ENCODE results near the gene MIOS. TPM values are rescaled to one million over a fixed set of nuclear protein-coding genes. Genes with fewer than 3 reads are reported as not detected.

Gene MIOS
- total and polyA plus RNA-seq, 4 donors = 6.3 to 23.2 (median 19.5) TPM

GRCh38 chr7:7614018-7614741, 47.5 kb downstream of the MIOS start:
- 64 to 69% methylated on average over 4 of the region's 4 CpGs for WGBS, 2 donors
- no peak overlapping the region for H3K27ac ChIP-seq (ENCODE audit: low read depth in 1 of 2, low read length in 2 of 2)
- H3K4me1 ChIP-seq (ENCODE audit: control insufficient read depth in 1 of 2, insufficient read depth in 2 of 2, low read length in 2 of 2) = no peaks in the 10 kb centered on the region
- DNase-seq (no peak), ATAC-seq (ENCODE audit: low FRiP score) (no peak)
- no peak overlapping the region for H3K4me3 ChIP-seq (ENCODE audit: low read length in 2 of 2)
- no peaks in the 10 kb centered on the region for H3K9me3 ChIP-seq (ENCODE audit: control insufficient read depth, low read length)
- intact Hi-C loops (cut with DNase I) = no loop called here
- H3K27me3 ChIP-seq (ENCODE audit: control insufficient read depth in 1 of 2, insufficient read depth in 2 of 2, low read length in 1 of 2) = no peaks in the 10 kb centered on the region
- no peaks in the 10 kb centered on the region for H3K36me3 ChIP-seq (ENCODE audit: control insufficient read depth in 1 of 2, insufficient read depth in 2 of 2, low read length in 1 of 2)

- H3K27me3 ChIP-seq (ENCODE audit: control insufficient read depth in 1 of 2, insufficient read depth in 2 of 2, low read length in 1 of 2) = no peaks in the 10 kb centered on the region
- WGBS, 2 donors = 67 to 75% methylated on average over 3 of the region's 3 CpGs
- H3K27ac ChIP-seq (ENCODE audit: low read depth in 1 of 2, low read length in 2 of 2) = no peak overlapping the region
- H3K4me3 ChIP-seq (ENCODE audit: low read length in 2 of 2) = no peak overlapping the region
- H3K9me3 ChIP-seq (ENCODE audit: control insufficient read depth, low read length) = no peaks in the 10 kb centered on the region
- no peaks in the 10 kb centered on the region for H3K4me1 ChIP-seq (ENCODE audit: control insufficient read depth in 1 of 2, insufficient read depth in 2 of 2, low read length in 2 of 2)
- DNase-seq (no peak), ATAC-seq (ENCODE audit: low FRiP score) (no peak)
- intact Hi-C loops (cut with DNase I) = no loop called here
- H3K36me3 ChIP-seq (ENCODE audit: control insufficient read depth in 1 of 2, insufficient read depth in 2 of 2, low read length in 1 of 2) = no peaks in the 10 kb centered on the region
Measured at GRCh38 chr7:7617550-7617949, 50.9 kb downstream of the MIOS start.

GRCh38 chr7:7618410-7618809, 51.7 kb downstream of the MIOS start:
- H3K4me3 ChIP-seq (ENCODE audit: low read length in 2 of 2) = no peak overlapping the region
- WGBS, 2 donors = 92 to 95% methylated on average over 1 of the region's 1 CpG
- no peak for DNase-seq
- no peak for ATAC-seq (ENCODE audit: low FRiP score)
- H3K4me1 ChIP-seq (ENCODE audit: control insufficient read depth in 1 of 2, insufficient read depth in 2 of 2, low read length in 2 of 2) = no peaks in the 10 kb centered on the region
- intact Hi-C loops (cut with DNase I) = no loop called here
- no peaks in the 10 kb centered on the region for H3K36me3 ChIP-seq (ENCODE audit: control insufficient read depth in 1 of 2, insufficient read depth in 2 of 2, low read length in 1 of 2)
- H3K27me3 ChIP-seq (ENCODE audit: control insufficient read depth in 1 of 2, insufficient read depth in 2 of 2, low read length in 1 of 2) = no peaks in the 10 kb centered on the region
- H3K9me3 ChIP-seq (ENCODE audit: control insufficient read depth, low read length) = no peaks in the 10 kb centered on the region
- no peak overlapping the region for H3K27ac ChIP-seq (ENCODE audit: low read depth in 1 of 2, low read length in 2 of 2)

GRCh38 chr7:7620236-7620635, 53.6 kb downstream of the MIOS start:
- Histone ChIP-seq H3K4me1 (ENCODE audit: control insufficient read depth in 1 of 2, insufficient read depth in 2 of 2, low read length in 2 of 2) (no peaks in the 10 kb centered on the region), H3K27ac (ENCODE audit: low read depth in 1 of 2, low read length in 2 of 2) (no peak overlapping the region), H3K9me3 (ENCODE audit: control insufficient read depth, low read length) (no peaks in the 10 kb centered on the region), H3K27me3 (ENCODE audit: control insufficient read depth in 1 of 2, insufficient read depth in 2 of 2, low read length in 1 of 2) (no peaks in the 10 kb centered on the region), H3K36me3 (ENCODE audit: control insufficient read depth in 1 of 2, insufficient read depth in 2 of 2, low read length in 1 of 2) (no peaks in the 10 kb centered on the region), H3K4me3 (ENCODE audit: low read length in 2 of 2) (no peak overlapping the region)
- WGBS, 2 donors = 97% methylated on average over 1 of the region's 1 CpG
- no peak for DNase-seq
- intact Hi-C loops (cut with DNase I) = no loop called here
- no peak for ATAC-seq (ENCODE audit: low FRiP score)

GRCh38 chr7:7620644-7621210, 54.0 kb downstream of the MIOS start:
- no peak for ATAC-seq (ENCODE audit: low FRiP score)
- intact Hi-C loops (cut with DNase I) = no loop called here
- H3K27ac ChIP-seq (ENCODE audit: low read depth in 1 of 2, low read length in 2 of 2) = no peak overlapping the region
- H3K27me3 ChIP-seq (ENCODE audit: control insufficient read depth in 1 of 2, insufficient read depth in 2 of 2, low read length in 1 of 2) = no peaks in the 10 kb centered on the region
- H3K4me3 ChIP-seq (ENCODE audit: low read length in 2 of 2) = no peak overlapping the region
- H3K4me1 ChIP-seq (ENCODE audit: control insufficient read depth in 1 of 2, insufficient read depth in 2 of 2, low read length in 2 of 2) = no peaks in the 10 kb centered on the region
- no peaks in the 10 kb centered on the region for H3K36me3 ChIP-seq (ENCODE audit: control insufficient read depth in 1 of 2, insufficient read depth in 2 of 2, low read length in 1 of 2)
- no peaks in the 10 kb centered on the region for H3K9me3 ChIP-seq (ENCODE audit: control insufficient read depth, low read length)
- DNase-seq = no peak

GRCh38 chr7:7628476-7628875, 61.8 kb downstream of the MIOS start:
- Histone ChIP-seq H3K36me3 (ENCODE audit: control insufficient read depth in 1 of 2, insufficient read depth in 2 of 2, low read length in 1 of 2) (no peaks in the 10 kb centered on the region), H3K4me1 (ENCODE audit: control insufficient read depth in 1 of 2, insufficient read depth in 2 of 2, low read length in 2 of 2) (no peaks in the 10 kb centered on the region), H3K9me3 (ENCODE audit: control insufficient read depth, low read length) (no peaks in the 10 kb centered on the region), H3K4me3 (ENCODE audit: low read length in 2 of 2) (no peak overlapping the region), H3K27me3 (ENCODE audit: control insufficient read depth in 1 of 2, insufficient read depth in 2 of 2, low read length in 1 of 2) (no peaks in the 10 kb centered on the region), H3K27ac (ENCODE audit: low read depth in 1 of 2, low read length in 2 of 2) (no peak overlapping the region)
- 73 to 87% methylated on average over 1 of the region's 1 CpG for WGBS, 2 donors
- DNase-seq = no peak
- no peak for ATAC-seq (ENCODE audit: low FRiP score)
- intact Hi-C loops (cut with DNase I) = no loop called here

- intact Hi-C loops (cut with DNase I) = no loop called here
- 96 to 98% methylated on average over 1 of the region's 1 CpG for WGBS, 2 donors
- Histone ChIP-seq H3K4me1 (ENCODE audit: control insufficient read depth in 1 of 2, insufficient read depth in 2 of 2, low read length in 2 of 2) (no peaks in the 10 kb centered on the region), H3K4me3 (ENCODE audit: low read length in 2 of 2) (no peak overlapping the region), H3K27me3 (ENCODE audit: control insufficient read depth in 1 of 2, insufficient read depth in 2 of 2, low read length in 1 of 2) (no peaks in the 10 kb centered on the region), H3K27ac (ENCODE audit: low read depth in 1 of 2, low read length in 2 of 2) (no peak overlapping the region), H3K36me3 (ENCODE audit: control insufficient read depth in 1 of 2, insufficient read depth in 2 of 2, low read length in 1 of 2) (no peaks in the 10 kb centered on the region), H3K9me3 (ENCODE audit: control insufficient read depth, low read length) (no peaks in the 10 kb centered on the region)
- ATAC-seq (ENCODE audit: low FRiP score) (no peak), DNase-seq (no peak)
Measured at GRCh38 chr7:7630626-7631329, 64.1 kb downstream of the MIOS start.

GRCh38 chr7:7639421-7639820, 72.7 kb downstream of the MIOS start:
- Histone ChIP-seq H3K27ac (ENCODE audit: low read depth in 1 of 2, low read length in 2 of 2) (peak overlapping the region in 1 of 2 donors; percentile 3), H3K4me3 (ENCODE audit: low read length in 2 of 2) (peak overlapping the region; percentile 46 to 82), H3K27me3 (ENCODE audit: control insufficient read depth in 1 of 2, insufficient read depth in 2 of 2, low read length in 1 of 2) (no peaks in the 10 kb centered on the region), H3K36me3 (ENCODE audit: control insufficient read depth in 1 of 2, insufficient read depth in 2 of 2, low read length in 1 of 2) (no peaks in the 10 kb centered on the region), H3K9me3 (ENCODE audit: control insufficient read depth, low read length) (no peaks in the 10 kb centered on the region), H3K4me1 (ENCODE audit: control insufficient read depth in 1 of 2, insufficient read depth in 2 of 2, low read length in 2 of 2) (peaks cover 0 to 2% of the 10 kb centered on the region in 2 donors)
- ATAC-seq (ENCODE audit: low FRiP score) (no peak), DNase-seq (no peak)
- 17% methylated on average over 5 of the region's 5 CpGs for WGBS, 2 donors
- intact Hi-C loops (cut with DNase I) = no loop called here

GRCh38 chr7:7639847-7640220, 73.2 kb downstream of the MIOS start:
- peak overlapping the region; percentile 3 to 37 for H3K27ac ChIP-seq (ENCODE audit: low read depth in 1 of 2, low read length in 2 of 2)
- intact Hi-C loops (cut with DNase I) = loop anchor here (2.0 to 10.0 kb wide), 2 partner anchors 73 to 455 kb away; partner anchors contain the start of genes C1GALT1 (in 1 of the 2) and MIOS (in 1 of the 2)
- peaks cover 0 to 2% of the 10 kb centered on the region in 2 donors for H3K4me1 ChIP-seq (ENCODE audit: control insufficient read depth in 1 of 2, insufficient read depth in 2 of 2, low read length in 2 of 2)
- no peaks in the 10 kb centered on the region for H3K36me3 ChIP-seq (ENCODE audit: control insufficient read depth in 1 of 2, insufficient read depth in 2 of 2, low read length in 1 of 2)
- no peak for DNase-seq
- peak overlapping the region; percentile 46 to 82 for H3K4me3 ChIP-seq (ENCODE audit: low read length in 2 of 2)
- no peak for ATAC-seq (ENCODE audit: low FRiP score)
- 0 to 1% methylated on average over 19 of the region's 19 CpGs for WGBS, 2 donors
- no peaks in the 10 kb centered on the region for H3K9me3 ChIP-seq (ENCODE audit: control insufficient read depth, low read length)
- no peaks in the 10 kb centered on the region for H3K27me3 ChIP-seq (ENCODE audit: control insufficient read depth in 1 of 2, insufficient read depth in 2 of 2, low read length in 1 of 2)
